Skin epidermis (tissue), 12 donors: Measurements from ENCODE around the gene SMIM13.
"Not testable (repeated sequence)": the region's sequence is repeated elsewhere in the genome, so short reads cannot be mapped to it uniquely, and the experiment has no call there.

ENCODE experiments used
- H3K27ac ChIP-seq, 21 experiments: fragments of 200-600 bp; sonication (generic) in 11 of 21; one replicate each; pipeline ENCODE4 v1.5.0; 2020; ENCODE audit warnings: mild to moderate bottlenecking in 3 of 21, inconsistent platforms in 2 of 21, moderate library complexity in 2 of 21
- H3K4me3 ChIP-seq, 7 experiments: fragments of 200-600 bp; sonication (generic) in 2 of 7; one replicate each; pipeline ENCODE4 v1.5.0; 2020; ENCODE audit warnings: inconsistent platforms in 2 of 7, mild to moderate bottlenecking in 2 of 7, moderate library complexity in 1 of 7

The SMIM13 gene

DNA sequence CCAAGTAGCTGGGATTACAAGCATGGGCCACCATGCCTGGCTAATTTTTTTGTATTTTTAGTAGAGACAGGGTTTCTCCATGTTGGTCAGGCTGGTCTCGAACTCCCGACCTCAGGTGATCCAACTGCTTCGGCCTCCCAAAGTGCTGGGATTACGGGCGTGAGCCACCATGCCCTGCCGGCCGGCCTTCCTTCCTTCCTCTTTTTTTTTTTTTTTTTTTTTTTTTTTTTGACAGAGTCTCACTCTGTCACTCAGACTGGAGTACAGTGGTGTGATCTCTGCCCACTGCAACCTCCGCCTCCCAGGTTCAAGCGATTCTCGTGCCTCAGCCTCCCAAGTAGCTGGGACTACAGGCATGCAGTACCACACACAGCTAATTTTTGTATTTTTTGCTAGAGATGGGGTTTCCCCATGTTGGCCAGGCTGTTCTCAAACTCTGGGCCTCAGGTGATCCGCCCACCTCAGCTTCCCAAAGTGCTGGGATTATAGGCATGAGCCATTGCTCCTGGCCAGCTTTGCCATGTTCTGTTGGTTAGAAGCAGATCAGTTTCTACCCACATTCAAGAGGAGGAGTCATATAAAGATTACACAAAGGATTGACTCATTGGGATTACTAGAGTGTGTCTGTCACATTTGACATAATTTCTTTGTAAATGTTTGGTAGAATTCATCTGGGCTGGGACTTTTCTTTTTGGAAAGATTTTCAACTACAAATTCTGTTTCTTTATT, 22.3 kb downstream of the SMIM13 start:
- H3K27ac ChIP-seq, result not testable (repeated sequence)

GRCh38 chr6:11120271-11121005, 26.8 kb downstream of the SMIM13 start:
- no peak overlapping the region for H3K4me3 ChIP-seq
- H3K27ac ChIP-seq, result peak overlapping the region in 1 of 21 experiments; percentile 5

More for the DNA sequence above, 22.3 kb downstream of the SMIM13 start:
- H3K4me3 ChIP-seq, result not testable (repeated sequence)

- Histone ChIP-seq H3K4me3 (no peak overlapping the region), H3K27ac (no peak overlapping the region)
Observed at GRCh38 chr6:11121851-11122250, 28.2 kb downstream of the SMIM13 start.

- Histone ChIP-seq H3K27ac (no peak overlapping the region), H3K4me3 (no peak overlapping the region)
Observed at GRCh38 chr6:11122380-11122779, 28.7 kb downstream of the SMIM13 start.

DNA sequence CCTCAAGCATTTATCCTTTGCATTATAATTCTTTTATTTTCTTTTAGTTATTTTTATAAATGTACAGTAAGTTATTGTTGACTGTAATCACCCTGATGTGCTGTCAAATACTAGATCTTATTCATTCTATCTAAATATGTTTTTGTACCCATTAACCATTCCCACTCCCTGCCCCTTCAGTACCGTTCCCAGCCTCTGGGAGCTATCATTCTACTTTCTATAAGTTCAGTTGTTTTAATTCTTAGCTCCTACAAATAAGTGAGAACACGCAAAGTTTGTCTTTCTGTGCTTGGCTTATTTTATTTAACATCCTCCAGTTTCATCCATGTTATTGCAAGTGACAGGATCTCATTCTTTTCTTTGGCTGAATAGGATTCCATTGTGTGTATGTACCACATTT, 30.3 kb downstream of the SMIM13 start:
- Histone ChIP-seq H3K4me3 (no peak overlapping the region), H3K27ac (no peak overlapping the region)

- Histone ChIP-seq H3K4me3 (no peak overlapping the region), H3K27ac (peak overlapping the region in 1 of 21 experiments; percentile 9)
Observed at GRCh38 chr6:11126876-11127275, 33.2 kb downstream of the SMIM13 start.

GRCh38 chr6:11128608-11129007, 35.0 kb downstream of the SMIM13 start:
- Histone ChIP-seq H3K27ac (no peak overlapping the region), H3K4me3 (no peak overlapping the region)

- Histone ChIP-seq H3K4me3 (no peak overlapping the region), H3K27ac (no peak overlapping the region)
Observed at GRCh38 chr6:11129908-11130565, 36.4 kb downstream of the SMIM13 start.

- Histone ChIP-seq H3K4me3 (no peak overlapping the region), H3K27ac (no peak overlapping the region)
Observed at GRCh38 chr6:11130605-11131004, 37.0 kb downstream of the SMIM13 start.

- Histone ChIP-seq H3K4me3 (no peak overlapping the region), H3K27ac (no peak overlapping the region)
Observed at GRCh38 chr6:11132194-11132888, 38.7 kb downstream of the SMIM13 start.

DNA sequence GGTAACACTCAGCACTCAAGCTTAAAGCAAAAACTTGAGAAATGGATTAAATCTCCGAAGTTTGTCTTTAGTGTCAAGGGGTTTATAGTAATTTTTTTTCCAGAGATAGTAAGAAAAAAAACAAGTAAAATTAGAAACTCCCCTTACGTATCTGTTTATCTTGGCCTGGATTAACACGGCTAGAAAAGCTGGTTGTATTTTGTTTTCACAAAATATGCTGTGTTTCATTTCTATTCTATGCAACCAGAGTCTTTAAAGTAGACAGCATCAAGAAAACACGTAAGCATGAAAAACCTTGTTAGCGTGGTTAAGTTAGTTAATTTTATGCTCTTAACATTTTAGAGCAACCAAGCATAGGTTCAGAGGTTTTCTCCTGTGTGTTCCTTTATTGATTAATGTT, 39.6 kb downstream of the SMIM13 start:
- H3K27ac ChIP-seq, result no peak overlapping the region
- no peak overlapping the region for H3K4me3 ChIP-seq

DNA sequence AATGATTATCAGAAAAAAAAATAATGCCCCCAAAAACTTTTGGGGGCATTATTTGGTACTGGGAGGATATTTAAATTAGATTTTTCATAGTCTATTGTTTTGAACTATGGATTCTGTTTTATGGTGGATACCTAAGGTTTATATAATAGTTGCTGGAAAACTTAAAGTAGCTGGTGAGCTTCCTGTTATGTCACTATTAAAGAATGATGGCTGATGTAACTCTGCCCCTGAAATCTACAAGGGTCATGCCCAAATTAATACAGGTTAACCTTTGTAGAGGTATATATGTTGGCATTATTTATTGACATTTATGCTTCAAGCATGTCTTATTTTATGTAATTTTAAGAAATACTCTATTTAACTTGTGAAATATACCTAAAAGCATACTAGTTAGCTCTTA, 43.2 kb downstream of the SMIM13 start:
- H3K4me3 ChIP-seq, result no peak overlapping the region
- H3K27ac ChIP-seq, result no peak overlapping the region

DNA sequence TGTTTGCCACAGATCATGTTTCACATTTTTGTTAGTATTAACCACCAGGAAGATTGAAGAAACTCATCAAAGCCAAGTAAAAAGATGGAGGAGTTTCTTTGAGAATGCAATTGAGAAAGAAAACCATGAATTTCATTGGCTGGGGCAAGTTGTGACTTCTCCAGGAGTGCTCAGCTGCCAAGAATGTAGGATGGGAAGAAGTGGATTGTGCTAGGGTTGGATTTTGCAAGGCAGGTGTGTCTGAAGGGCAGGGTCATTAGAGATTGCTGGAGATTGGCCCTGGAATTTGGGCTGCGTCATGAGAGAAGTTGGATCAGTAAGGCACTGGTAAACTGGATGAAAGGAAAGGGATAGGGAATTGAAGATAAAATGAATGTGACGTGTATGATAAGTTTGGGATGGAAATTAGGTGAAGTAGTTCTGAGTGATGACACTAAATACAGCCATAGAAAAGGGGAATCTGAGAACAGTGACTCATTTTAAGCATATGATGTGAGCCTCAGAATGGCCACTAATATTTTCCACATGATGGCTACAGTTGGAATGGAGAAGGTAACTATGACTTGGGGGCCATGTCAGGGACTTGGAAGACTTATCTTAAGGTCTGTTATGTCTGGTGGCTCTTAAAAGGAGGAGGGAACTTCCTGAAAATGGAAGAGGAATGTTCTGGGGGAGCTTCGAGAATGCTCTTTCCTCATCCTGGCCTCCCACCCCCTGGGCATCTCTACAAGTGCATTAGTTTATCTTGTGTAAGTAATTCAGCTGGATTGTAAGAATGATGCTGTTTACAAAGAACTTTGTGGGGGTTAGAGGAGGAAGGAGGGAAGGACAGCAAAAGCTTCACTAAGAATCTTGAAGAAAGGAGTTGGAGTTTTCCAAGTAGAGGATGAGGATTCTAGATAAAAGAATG, 45.7 kb downstream of the SMIM13 start:
- Histone ChIP-seq H3K4me3 (no peak overlapping the region), H3K27ac (peak overlapping the region in 8 of 21 experiments; percentile 31 to 78 (median 50))

DNA sequence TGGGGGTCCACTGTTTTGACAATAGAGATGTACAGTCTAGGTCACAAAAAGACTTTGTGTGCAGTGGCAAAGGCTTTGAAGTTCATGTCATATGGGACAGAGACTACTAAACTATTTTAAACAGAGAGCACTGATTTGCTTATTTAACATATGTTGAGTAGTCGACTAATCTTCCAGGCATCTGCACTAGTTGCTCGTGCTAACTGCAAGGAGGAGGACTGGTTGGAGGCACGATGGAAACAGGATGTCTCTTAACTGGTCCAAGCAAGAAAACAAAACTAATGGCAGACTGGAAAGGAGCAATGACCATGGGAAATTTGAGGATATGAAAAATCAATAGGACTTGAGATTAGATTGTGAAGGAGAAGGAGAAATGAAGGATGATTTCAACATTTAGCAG, 46.4 kb downstream of the SMIM13 start:
- Histone ChIP-seq H3K4me3 (no peak overlapping the region), H3K27ac (peak overlapping the region in 2 of 21 experiments; percentile 31 to 78)

DNA sequence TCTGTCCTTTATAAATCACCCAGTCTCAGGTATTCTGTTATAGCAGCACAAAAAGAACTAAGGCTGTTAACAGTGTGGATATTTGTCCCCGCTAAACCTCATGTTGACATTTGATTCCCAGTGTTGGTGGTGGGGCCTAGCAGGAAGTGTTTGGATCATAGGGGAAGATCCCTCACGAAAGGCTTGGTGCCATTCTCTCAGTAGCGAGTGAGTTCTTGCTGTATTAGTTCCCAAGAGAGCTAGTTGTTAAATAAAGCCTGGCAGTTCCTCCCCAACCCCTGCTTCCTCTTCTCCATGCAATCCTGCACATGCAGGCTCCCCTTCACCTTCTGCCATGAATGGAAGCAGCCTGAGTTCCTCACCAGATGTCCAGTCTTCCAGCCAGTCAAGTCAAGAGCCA, 47.7 kb downstream of the SMIM13 start:
- Histone ChIP-seq H3K4me3 (no peak overlapping the region), H3K27ac (no peak overlapping the region)

DNA sequence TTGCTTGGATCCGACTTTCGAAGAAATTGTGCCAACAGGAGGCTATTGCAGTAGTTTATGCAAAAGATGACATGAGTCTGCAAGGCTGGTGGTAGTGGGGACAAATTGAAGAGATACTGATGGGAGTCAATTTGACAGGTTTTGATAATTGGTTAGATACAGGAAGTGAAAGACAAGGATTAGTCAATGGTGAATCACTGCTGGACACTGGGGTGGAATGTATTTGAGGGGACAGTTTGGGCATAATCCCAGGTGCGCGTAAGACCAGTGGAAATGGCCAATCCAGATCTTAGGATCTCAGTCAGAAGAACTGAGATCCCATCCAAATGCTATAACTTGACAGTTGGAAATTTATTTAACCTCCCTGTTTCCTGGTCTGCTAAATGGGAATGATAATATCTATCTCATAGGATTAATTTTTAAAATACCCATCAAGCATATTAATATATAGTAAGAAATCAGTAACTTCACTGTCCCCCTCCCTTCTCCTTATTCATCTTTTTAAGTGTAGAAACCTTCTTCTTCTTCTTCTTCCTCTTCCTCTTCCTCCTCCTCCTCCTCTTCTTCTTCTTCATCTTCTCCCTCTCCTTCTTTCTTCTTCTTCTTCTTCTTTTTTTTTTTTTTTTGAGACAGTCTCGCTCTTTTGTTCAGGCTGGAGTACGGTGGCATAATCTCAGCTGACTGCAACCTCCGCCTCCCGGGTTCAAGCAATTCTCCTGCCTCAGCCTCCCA, 48.8 kb downstream of the SMIM13 start:
- Histone ChIP-seq H3K27ac (peak overlapping the region in 1 of 21 experiments; percentile 65), H3K4me3 (no peak overlapping the region)

DNA sequence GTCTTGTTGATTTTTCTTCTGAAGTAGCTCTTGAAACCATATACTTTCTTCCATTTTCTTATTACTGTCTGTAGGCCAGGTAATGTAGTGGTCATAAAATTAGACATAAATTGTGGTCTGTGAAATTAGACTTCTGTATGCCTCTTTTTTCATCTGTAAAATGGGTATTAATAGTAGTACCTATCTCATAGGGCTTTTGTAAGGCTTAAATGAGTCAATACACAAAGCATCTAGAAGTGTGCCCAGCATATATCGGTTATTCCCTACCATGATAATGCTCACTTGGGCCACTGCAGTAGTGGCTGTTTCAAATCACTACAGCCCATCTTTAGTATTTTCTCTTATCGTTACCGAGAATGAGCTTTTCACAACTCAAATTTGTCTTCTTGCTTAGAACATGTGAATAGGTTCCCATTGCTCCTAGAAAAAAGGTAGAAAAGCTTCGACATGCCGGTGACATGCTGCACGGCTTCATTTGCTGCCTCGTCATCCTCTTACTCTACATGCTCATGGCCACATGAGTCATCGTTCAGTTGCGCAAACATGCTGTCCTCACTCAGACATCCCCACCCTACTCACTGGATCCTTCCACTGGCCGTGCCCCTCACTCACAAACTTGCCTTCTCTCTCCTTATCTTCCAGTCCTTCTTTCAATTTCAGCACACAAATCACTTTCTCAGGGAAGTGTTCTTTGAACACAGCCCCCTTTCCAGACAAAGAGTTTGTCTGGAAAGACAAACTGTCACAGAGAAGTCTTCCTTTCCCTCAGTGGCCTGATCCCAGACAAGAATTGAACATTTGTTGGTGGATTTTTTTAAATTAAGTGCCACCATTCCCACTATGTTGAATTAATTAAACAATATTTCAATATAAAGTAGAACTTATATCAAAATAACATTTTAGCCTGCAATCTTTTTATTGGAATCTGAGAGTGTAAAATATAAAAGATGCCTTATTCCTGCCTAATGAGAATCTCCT, 50.0 kb downstream of the SMIM13 start:
- Histone ChIP-seq H3K4me3 (no peak overlapping the region), H3K27ac (peak overlapping the region in 14 of 21 experiments; percentile 1 to 80 (median 48))
